ENCODE measurements around the gene VTI1A. TPM values are rescaled to one million over a fixed set of nuclear protein-coding genes. Genes with fewer than 3 reads are reported as not detected.
A peak's percentile ranks its signal among the peaks of the same experiment; 100 is the strongest.

Gene VTI1A
- total RNA-seq, 2 donors from 2014 or later = 35.2 to 46.9 TPM

GRCh38 chr10:112507988-112508387, 61.0 kb downstream of the VTI1A start:
- Mint-ChIP-seq H3K36me3 (ENCODE audit: low read depth) (peaks cover 29% of the 10 kb centered on the region), H3K27me3 (no peaks in the 10 kb centered on the region), H3K4me3 (no peak overlapping the region), H3K27ac (no peak overlapping the region), H3K9me3 (peaks cover 3% of the 10 kb centered on the region), H3K4me1 (peaks cover 27% of the 10 kb centered on the region)
- no peak for ATAC-seq (replicated peaks)

- Mint-ChIP-seq H3K36me3 (ENCODE audit: low read depth) (peaks cover 29% of the 10 kb centered on the region), H3K27me3 (no peaks in the 10 kb centered on the region), H3K9me3 (peaks cover 3% of the 10 kb centered on the region), H3K4me1 (peaks cover 27% of the 10 kb centered on the region), H3K27ac (no peak overlapping the region), H3K4me3 (no peak overlapping the region)
- ATAC-seq (replicated peaks) = no peak
Observed at GRCh38 chr10:112509558-112510291, 62.7 kb downstream of the VTI1A start.

GRCh38 chr10:112510384-112510783, 63.4 kb downstream of the VTI1A start:
- H3K4me1 Mint-ChIP-seq = peaks cover 27% of the 10 kb centered on the region
- no peak overlapping the region for H3K27ac Mint-ChIP-seq

GRCh38 chr10:112512294-112512693, 65.3 kb downstream of the VTI1A start:
- Mint-ChIP-seq H3K4me3 (no peak overlapping the region), H3K36me3 (ENCODE audit: low read depth) (peaks cover 29% of the 10 kb centered on the region), H3K4me1 (peaks cover 34% of the 10 kb centered on the region), H3K27me3 (no peaks in the 10 kb centered on the region), H3K27ac (no peak overlapping the region), H3K9me3 (peaks cover 3% of the 10 kb centered on the region)
- ATAC-seq (replicated peaks) = no peak

More at GRCh38 chr10:112510384-112510783, 63.4 kb downstream of the VTI1A start:
- no peaks in the 10 kb centered on the region for H3K27me3 Mint-ChIP-seq
- H3K4me3 Mint-ChIP-seq = no peak overlapping the region
- ATAC-seq (replicated peaks) = peak; percentile 100
- peaks cover 3% of the 10 kb centered on the region for H3K9me3 Mint-ChIP-seq
- H3K36me3 Mint-ChIP-seq (ENCODE audit: low read depth) = peaks cover 29% of the 10 kb centered on the region

- H3K9me3 Mint-ChIP-seq = peaks cover 3% of the 10 kb centered on the region
- no peaks in the 10 kb centered on the region for H3K27me3 Mint-ChIP-seq
- H3K4me3 Mint-ChIP-seq = no peak overlapping the region
- H3K36me3 Mint-ChIP-seq (ENCODE audit: low read depth) = peaks cover 14% of the 10 kb centered on the region
- H3K4me1 Mint-ChIP-seq = peaks cover 31% of the 10 kb centered on the region
- H3K27ac Mint-ChIP-seq = no peak overlapping the region
- no peak for ATAC-seq (replicated peaks)
Observed at GRCh38 chr10:112515126-112515525, 68.1 kb downstream of the VTI1A start.

- no peaks in the 10 kb centered on the region for H3K27me3 Mint-ChIP-seq
- H3K27ac Mint-ChIP-seq = no peak overlapping the region
- no peak overlapping the region for H3K4me3 Mint-ChIP-seq
- peaks cover 3% of the 10 kb centered on the region for H3K9me3 Mint-ChIP-seq
- peaks cover 14% of the 10 kb centered on the region for H3K36me3 Mint-ChIP-seq (ENCODE audit: low read depth)
- H3K4me1 Mint-ChIP-seq = peaks cover 31% of the 10 kb centered on the region
- no peak for ATAC-seq (replicated peaks)
Observed at GRCh38 chr10:112515852-112516251, 68.8 kb downstream of the VTI1A start.

- H3K27me3 Mint-ChIP-seq = no peaks in the 10 kb centered on the region
- peaks cover 2% of the 10 kb centered on the region for H3K36me3 Mint-ChIP-seq (ENCODE audit: low read depth)
- no peaks in the 10 kb centered on the region for H3K9me3 Mint-ChIP-seq
- H3K4me1 Mint-ChIP-seq = peaks cover 20% of the 10 kb centered on the region
- no peak for ATAC-seq (replicated peaks)
- H3K4me3 Mint-ChIP-seq = no peak overlapping the region
- no peak overlapping the region for H3K27ac Mint-ChIP-seq
Observed at GRCh38 chr10:112517451-112517862, 70.4 kb downstream of the VTI1A start.

- Mint-ChIP-seq H3K9me3 (no peaks in the 10 kb centered on the region), H3K4me1 (peaks cover 17% of the 10 kb centered on the region), H3K27ac (no peak overlapping the region), H3K27me3 (no peaks in the 10 kb centered on the region), H3K36me3 (ENCODE audit: low read depth) (no peaks in the 10 kb centered on the region), H3K4me3 (no peak overlapping the region)
- ATAC-seq (replicated peaks) = peak; percentile 100
Observed at GRCh38 chr10:112519133-112519761, 72.2 kb downstream of the VTI1A start.

GRCh38 chr10:112520914-112521313, 73.9 kb downstream of the VTI1A start:
- Mint-ChIP-seq H3K4me3 (no peak overlapping the region), H3K9me3 (no peaks in the 10 kb centered on the region), H3K27ac (no peak overlapping the region), H3K36me3 (ENCODE audit: low read depth) (no peaks in the 10 kb centered on the region), H3K27me3 (no peaks in the 10 kb centered on the region), H3K4me1 (peaks cover 17% of the 10 kb centered on the region)
- ATAC-seq (replicated peaks) = no peak

- H3K27ac Mint-ChIP-seq = no peak overlapping the region
Observed at GRCh38 chr10:112524641-112525040, 77.6 kb downstream of the VTI1A start.

GRCh38 chr10:112525200-112525599, 78.2 kb downstream of the VTI1A start:
- no peaks in the 10 kb centered on the region for H3K27me3 Mint-ChIP-seq
- peaks cover 12% of the 10 kb centered on the region for H3K4me1 Mint-ChIP-seq
- peaks cover 16% of the 10 kb centered on the region for H3K36me3 Mint-ChIP-seq (ENCODE audit: low read depth)
- no peak overlapping the region for H3K4me3 Mint-ChIP-seq
- ATAC-seq (replicated peaks) = no peak
- H3K27ac Mint-ChIP-seq = no peak overlapping the region
- no peaks in the 10 kb centered on the region for H3K9me3 Mint-ChIP-seq

More at GRCh38 chr10:112524641-112525040, 77.6 kb downstream of the VTI1A start:
- Mint-ChIP-seq H3K4me1 (peaks cover 12% of the 10 kb centered on the region), H3K4me3 (no peak overlapping the region), H3K36me3 (ENCODE audit: low read depth) (peaks cover 13% of the 10 kb centered on the region), H3K9me3 (no peaks in the 10 kb centered on the region), H3K27me3 (no peaks in the 10 kb centered on the region)
- no peak for ATAC-seq (replicated peaks)

GRCh38 chr10:112526139-112526538, 79.1 kb downstream of the VTI1A start:
- Mint-ChIP-seq H3K27me3 (no peaks in the 10 kb centered on the region), H3K4me1 (peaks cover 14% of the 10 kb centered on the region), H3K9me3 (no peaks in the 10 kb centered on the region), H3K27ac (peak overlapping the region; percentile 13), H3K36me3 (ENCODE audit: low read depth) (peaks cover 26% of the 10 kb centered on the region), H3K4me3 (peak overlapping the region; percentile 28)
- peak; percentile 92 for ATAC-seq (replicated peaks)

- Mint-ChIP-seq H3K27ac (no peak overlapping the region), H3K4me3 (no peak overlapping the region), H3K9me3 (no peaks in the 10 kb centered on the region), H3K27me3 (no peaks in the 10 kb centered on the region), H3K36me3 (ENCODE audit: low read depth) (peaks cover 31% of the 10 kb centered on the region), H3K4me1 (peaks cover 22% of the 10 kb centered on the region)
- no peak for ATAC-seq (replicated peaks)
Observed at GRCh38 chr10:112526906-112527305, 79.9 kb downstream of the VTI1A start.

GRCh38 chr10:112528235-112528634, 81.2 kb downstream of the VTI1A start:
- H3K4me3 Mint-ChIP-seq = no peak overlapping the region
- H3K4me1 Mint-ChIP-seq = peaks cover 26% of the 10 kb centered on the region
- no peaks in the 10 kb centered on the region for H3K9me3 Mint-ChIP-seq
- no peaks in the 10 kb centered on the region for H3K27me3 Mint-ChIP-seq
- no peak overlapping the region for H3K27ac Mint-ChIP-seq
- H3K36me3 Mint-ChIP-seq (ENCODE audit: low read depth) = peaks cover 33% of the 10 kb centered on the region
- ATAC-seq (replicated peaks) = no peak

- Mint-ChIP-seq H3K27me3 (no peaks in the 10 kb centered on the region), H3K4me1 (peaks cover 27% of the 10 kb centered on the region), H3K36me3 (ENCODE audit: low read depth) (peaks cover 38% of the 10 kb centered on the region), H3K9me3 (no peaks in the 10 kb centered on the region), H3K4me3 (peak overlapping the region; percentile 77), H3K27ac (peak overlapping the region; percentile 89)
- ATAC-seq (replicated peaks) = no peak
Observed at GRCh38 chr10:112531421-112531820, 84.4 kb downstream of the VTI1A start.

Data from activated T-helper 17 cell treated with anti-CD3 and anti-CD28 coated beads, Interleukin-2, amount 50 U/mL, for 72 hours (primary cell).